Sigmoid colon (tissue), 4 donors: Measurements from ENCODE around the gene GSTO2.

Experiments
- CTCF ChIP-seq, 4 experiments: fragments of 450-650 bp in 3 of 4; fragments of 200-600 bp in 1 of 4; IDR thresholded peaks; one replicate each; pipeline ENCODE4 v1.5.1; 2016 to 2019; ENCODE audit warnings: antibody characterized with exemption in 4 of 4, mild to moderate bottlenecking in 3 of 4, moderate library complexity in 2 of 4
- EP300 ChIP-seq, 4 donors: sonication (generic); formaldehyde crosslinking; IDR thresholded peaks; one replicate each; pipeline ENCODE4 v1.6.1; 2017; ENCODE audit warnings: antibody characterized with exemption in 4 of 4
- POLR2A ChIP-seq, 2 donors: fragments of 450-650 bp; IDR thresholded peaks; one replicate each; pipeline ENCODE4 v1.6.1; 2016; ENCODE audit warnings: antibody characterized with exemption in 2 of 2, mild to moderate bottlenecking in 2 of 2, moderate library complexity in 2 of 2

- TF ChIP-seq CTCF (IDR thresholded peaks at IDR 0.05) (no peak), EP300 (IDR thresholded peaks at IDR 0.05) (no peak), POLR2A (IDR thresholded peaks at IDR 0.05) (no peak)
These were observed 80.7 kb downstream of the GSTO2 start for GRCh38 chr10:104349623-104350126.
